ENCODE data around the gene MCM8.

DNA sequence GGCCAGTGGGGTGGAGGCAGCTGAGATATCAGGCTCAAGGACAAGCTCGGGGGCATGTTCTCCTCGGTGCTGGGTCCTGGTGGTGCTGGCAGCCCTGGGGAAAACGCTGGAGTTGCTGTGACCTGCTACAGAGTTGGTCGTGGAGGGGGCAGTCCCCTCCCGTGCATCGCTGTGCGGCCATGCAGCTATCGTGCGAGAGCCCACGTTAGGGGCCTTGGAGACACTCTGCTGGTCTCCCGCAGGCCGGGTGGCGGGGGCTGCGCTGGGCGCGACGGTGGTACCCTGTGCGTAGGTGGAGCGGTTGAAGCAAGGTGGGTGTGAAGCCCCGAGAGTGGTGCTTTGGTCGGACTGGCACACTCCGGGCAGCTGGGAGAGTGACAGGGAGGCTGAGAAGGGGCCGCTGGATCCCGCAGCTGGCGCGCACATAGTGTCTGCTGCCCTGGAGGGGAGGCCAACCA is 91.4 kb downstream of the MCM8 start:
- no peak for TF ChIP-seq CTCF (IDR thresholded peaks at IDR 0.05)
- no peak for TF ChIP-seq EP300 (IDR thresholded peaks at IDR 0.05)
